ENCODE data around the gene BSX. TPM values are rescaled to one million over a fixed set of nuclear protein-coding genes. Genes with fewer than 3 reads are reported as not detected.

BSX gene
- total RNA-seq, 2 donors from 2014 or later, result not detected

- Histone ChIP-seq H3K27ac (no peak overlapping the region), H3K4me3 (peak overlapping the region in 1 of 2 donors; percentile 26), H3K9me3 (no peaks in the 10 kb centered on the region), H3K36me3 (no peaks in the 10 kb centered on the region), H3K4me1 (peaks cover 0 to 17% of the 10 kb centered on the region in 2 donors), H3K27me3 (peaks cover 32 to 46% of the 10 kb centered on the region in 2 donors)
- TF ChIP-seq, protein P1, sequence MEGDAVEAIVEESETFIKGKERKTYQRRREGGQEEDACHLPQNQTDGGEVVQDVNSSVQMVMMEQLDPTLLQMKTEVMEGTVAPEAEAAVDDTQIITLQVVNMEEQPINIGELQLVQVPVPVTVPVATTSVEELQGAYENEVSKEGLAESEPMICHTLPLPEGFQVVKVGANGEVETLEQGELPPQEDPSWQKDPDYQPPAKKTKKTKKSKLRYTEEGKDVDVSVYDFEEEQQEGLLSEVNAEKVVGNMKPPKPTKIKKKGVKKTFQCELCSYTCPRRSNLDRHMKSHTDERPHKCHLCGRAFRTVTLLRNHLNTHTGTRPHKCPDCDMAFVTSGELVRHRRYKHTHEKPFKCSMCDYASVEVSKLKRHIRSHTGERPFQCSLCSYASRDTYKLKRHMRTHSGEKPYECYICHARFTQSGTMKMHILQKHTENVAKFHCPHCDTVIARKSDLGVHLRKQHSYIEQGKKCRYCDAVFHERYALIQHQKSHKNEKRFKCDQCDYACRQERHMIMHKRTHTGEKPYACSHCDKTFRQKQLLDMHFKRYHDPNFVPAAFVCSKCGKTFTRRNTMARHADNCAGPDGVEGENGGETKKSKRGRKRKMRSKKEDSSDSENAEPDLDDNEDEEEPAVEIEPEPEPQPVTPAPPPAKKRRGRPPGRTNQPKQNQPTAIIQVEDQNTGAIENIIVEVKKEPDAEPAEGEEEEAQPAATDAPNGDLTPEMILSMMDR (IDR thresholded peaks at IDR 0.05), result no peak
- DNase-seq (ENCODE audit: low spot score), result no peak
Observed at GRCh38 chr11:122976734-122977469, 4.7 kb downstream of the BSX start.

DNA sequence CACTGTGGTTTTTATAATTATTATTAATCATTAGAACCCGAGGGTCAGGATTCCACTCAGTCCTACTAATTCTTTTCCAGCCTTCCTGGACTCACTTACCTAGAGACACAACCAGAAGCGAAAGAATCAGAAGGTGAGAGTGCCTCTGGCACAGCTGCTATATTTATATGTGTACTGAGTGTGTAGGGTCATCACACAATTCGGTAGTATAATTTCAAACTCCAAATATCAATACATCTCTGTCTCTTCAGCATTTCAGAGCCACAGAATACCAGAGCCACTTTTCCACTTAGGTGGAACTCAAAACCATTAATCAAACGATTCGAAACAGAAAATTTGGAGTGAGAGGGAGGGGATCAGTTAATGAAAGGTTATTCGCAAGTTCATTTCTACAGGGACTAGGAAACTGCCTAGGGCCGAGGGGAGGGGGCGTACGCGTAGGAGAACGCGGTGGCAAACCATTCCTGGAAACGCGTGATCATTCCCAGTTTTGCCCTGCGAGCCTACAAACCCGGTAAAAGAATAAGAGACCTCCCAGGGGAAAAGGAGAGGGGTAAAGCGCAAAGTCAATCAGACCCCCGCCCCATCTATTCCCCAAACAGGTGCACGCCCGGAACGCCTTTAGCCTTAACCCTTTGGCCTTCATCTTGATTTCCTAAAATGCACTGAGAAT lies 5.4 kb downstream of the BSX start:
- H3K9me3 ChIP-seq, result no peaks in the 10 kb centered on the region
- H3K36me3 ChIP-seq, result no peaks in the 10 kb centered on the region
- H3K4me1 ChIP-seq, result peaks cover 0 to 17% of the 10 kb centered on the region in 2 donors
- H3K27me3 ChIP-seq, result peaks cover 32 to 40% of the 10 kb centered on the region in 2 donors
- no peak for DNase-seq (ENCODE audit: low spot score)
- TF ChIP-seq, protein P1 (IDR thresholded peaks at IDR 0.05), result no peak
- H3K4me3 ChIP-seq, result no peak overlapping the region
- no peak overlapping the region for H3K27ac ChIP-seq

GRCh38 chr11:122963961-122964360 lies 17.7 kb downstream of the BSX start:
- Histone ChIP-seq H3K36me3 (no peaks in the 10 kb centered on the region), H3K9me3 (no peaks in the 10 kb centered on the region), H3K27me3 (no peaks in the 10 kb centered on the region), H3K27ac (no peak overlapping the region), H3K4me3 (no peak overlapping the region), H3K4me1 (no peaks in the 10 kb centered on the region)
- TF ChIP-seq, protein P1 (IDR thresholded peaks at IDR 0.05), result no peak
- no peak for DNase-seq (ENCODE audit: low spot score)

- Histone ChIP-seq H3K27me3 (no peaks in the 10 kb centered on the region), H3K4me1 (no peaks in the 10 kb centered on the region), H3K27ac (no peak overlapping the region), H3K9me3 (no peaks in the 10 kb centered on the region), H3K36me3 (no peaks in the 10 kb centered on the region), H3K4me3 (no peak overlapping the region)
- TF ChIP-seq, protein P1 (IDR thresholded peaks at IDR 0.05), result no peak
- DNase-seq (ENCODE audit: low spot score), result no peak
Observed at GRCh38 chr11:122954455-122954854, 27.2 kb downstream of the BSX start.

DNA sequence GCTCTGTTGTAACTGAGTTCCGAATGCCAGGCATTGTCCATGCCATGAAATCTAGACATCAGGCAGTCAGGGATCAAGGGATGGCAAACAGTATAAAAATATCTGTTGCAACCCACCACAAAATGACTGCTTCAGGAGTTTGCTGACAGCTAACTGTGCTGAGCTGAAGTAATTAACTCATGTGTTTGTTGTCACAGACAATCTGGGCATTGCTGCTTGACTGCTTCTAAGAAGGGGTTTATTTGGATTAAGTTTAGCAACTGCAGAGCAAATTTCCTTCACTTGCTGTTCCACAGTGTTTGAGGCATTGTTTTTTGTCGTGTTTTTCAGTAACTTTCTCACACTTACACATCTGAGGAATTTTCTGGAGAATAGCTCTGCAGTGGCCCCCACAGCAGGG lies 30.4 kb downstream of the BSX start:
- TF ChIP-seq, protein P1 (IDR thresholded peaks at IDR 0.05), result no peak
- no peaks in the 10 kb centered on the region for H3K9me3 ChIP-seq
- no peaks in the 10 kb centered on the region for H3K4me1 ChIP-seq
- H3K27me3 ChIP-seq, result no peaks in the 10 kb centered on the region
- no peaks in the 10 kb centered on the region for H3K36me3 ChIP-seq
- H3K27ac ChIP-seq, result no peak overlapping the region
- no peak for DNase-seq (ENCODE audit: low spot score)
- H3K4me3 ChIP-seq, result no peak overlapping the region

Measured in right atrium auricular region (tissue), 2 donors.